Body of pancreas (tissue), 4 donors: ENCODE results near the gene KIF13A.

Source experiments
- POLR2A ChIP-seq, 3 donors: fragments of 450-650 bp; IDR thresholded peaks; one replicate each; pipeline ENCODE4 v1.6.1; 2016; ENCODE audit warnings: antibody characterized with exemption in 3 of 3, mild to moderate bottlenecking in 2 of 3
- TF ChIP-seq, protein P1 (sequence below), 7 experiments: fragments of 450-650 bp in 4 of 7; fragments of 200-600 bp in 3 of 7; sonication (generic) in 3 of 7; IDR thresholded peaks; one replicate each; pipeline ENCODE4 v1.5.1; 2016 to 2019; ENCODE audit warnings: antibody characterized with exemption in 7 of 7

DNA sequence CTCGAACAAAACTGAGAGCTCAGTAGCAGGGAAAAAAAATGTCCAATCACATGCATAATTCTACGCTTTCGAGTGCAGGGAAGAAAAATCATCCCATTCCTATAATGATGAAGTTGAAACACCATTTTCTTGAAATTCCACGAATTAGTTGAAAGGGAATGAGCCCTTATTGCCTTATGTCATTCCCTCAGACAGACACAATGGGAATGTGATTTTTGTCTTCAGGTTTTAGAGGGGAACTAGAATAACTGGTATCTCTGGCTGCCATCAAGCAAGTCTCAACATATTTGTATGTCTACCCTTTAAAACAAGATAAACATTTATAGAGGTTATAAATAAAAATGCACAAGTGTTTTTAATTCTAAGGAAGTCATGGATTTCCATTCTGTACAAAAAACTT is 87.9 kb downstream of the KIF13A start:
- TF ChIP-seq, protein P1, sequence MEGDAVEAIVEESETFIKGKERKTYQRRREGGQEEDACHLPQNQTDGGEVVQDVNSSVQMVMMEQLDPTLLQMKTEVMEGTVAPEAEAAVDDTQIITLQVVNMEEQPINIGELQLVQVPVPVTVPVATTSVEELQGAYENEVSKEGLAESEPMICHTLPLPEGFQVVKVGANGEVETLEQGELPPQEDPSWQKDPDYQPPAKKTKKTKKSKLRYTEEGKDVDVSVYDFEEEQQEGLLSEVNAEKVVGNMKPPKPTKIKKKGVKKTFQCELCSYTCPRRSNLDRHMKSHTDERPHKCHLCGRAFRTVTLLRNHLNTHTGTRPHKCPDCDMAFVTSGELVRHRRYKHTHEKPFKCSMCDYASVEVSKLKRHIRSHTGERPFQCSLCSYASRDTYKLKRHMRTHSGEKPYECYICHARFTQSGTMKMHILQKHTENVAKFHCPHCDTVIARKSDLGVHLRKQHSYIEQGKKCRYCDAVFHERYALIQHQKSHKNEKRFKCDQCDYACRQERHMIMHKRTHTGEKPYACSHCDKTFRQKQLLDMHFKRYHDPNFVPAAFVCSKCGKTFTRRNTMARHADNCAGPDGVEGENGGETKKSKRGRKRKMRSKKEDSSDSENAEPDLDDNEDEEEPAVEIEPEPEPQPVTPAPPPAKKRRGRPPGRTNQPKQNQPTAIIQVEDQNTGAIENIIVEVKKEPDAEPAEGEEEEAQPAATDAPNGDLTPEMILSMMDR (IDR thresholded peaks at IDR 0.05), result no peak
- TF ChIP-seq POLR2A (IDR thresholded peaks at IDR 0.05), result no peak
